ENCODE results near the gene MSH2.
"Not testable (repeated sequence)": the region's sequence is repeated elsewhere in the genome, so short reads cannot be mapped to it uniquely, and the experiment has no call there.

Gene MSH2

DNA sequence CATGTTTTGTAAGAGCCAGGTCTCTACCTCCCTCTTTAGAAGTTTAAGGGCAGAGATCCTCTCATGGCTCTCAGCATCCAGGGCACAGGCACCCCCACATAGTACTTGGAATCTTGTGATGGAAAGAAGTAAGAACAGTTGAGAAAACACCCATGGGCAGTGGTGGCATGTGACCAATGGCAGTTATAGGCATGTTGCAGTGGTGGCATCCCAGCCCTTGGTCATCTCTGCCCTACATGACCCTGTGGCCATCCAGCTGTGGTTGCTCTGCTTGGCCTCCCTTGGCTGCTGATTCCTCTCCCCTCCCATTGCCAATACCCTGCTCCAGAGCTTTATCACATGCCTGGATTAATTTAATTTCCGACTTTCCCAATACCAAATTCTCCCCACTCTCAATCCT lies 13.3 kb upstream of the MSH2 start:
- H3K27me3 Mint-ChIP-seq, result peaks cover 6 to 13% of the 10 kb centered on the region in 2 donors

DNA sequence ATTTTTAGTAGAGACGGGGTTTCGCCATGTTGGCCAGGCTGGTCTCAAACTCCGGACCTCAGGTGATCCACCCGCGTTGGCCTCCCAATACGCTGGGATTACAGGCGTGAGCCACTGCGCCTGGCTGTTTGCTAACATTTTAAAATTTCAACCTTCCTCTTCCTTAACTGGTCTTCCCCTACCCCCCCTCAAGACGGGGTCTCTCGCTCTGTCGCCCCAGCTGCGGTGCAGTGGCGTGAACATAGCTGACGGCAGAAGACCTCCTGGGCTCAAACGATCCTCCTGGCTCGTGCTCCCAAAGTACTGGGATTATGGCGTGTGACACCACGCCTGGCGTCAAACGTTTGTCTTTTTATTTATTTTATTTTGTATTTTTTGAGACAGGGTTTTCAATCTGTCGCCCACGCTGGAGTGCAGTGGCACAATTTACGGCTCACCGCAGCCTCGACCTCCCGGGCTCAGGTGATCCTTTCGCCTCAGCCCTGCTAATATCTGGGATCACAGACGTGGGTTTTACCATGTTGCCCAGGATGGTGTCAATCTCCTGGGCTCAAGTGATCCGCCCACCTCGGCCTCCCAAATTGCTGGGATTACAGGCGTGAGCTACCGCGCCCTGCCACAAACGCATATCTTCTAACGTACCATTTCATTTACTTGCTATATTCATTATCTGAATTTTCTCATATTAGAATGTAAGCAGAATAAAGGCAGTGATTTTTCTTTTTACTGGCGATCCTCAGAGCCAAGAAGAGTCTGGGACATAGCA lies 984 bp upstream of the MSH2 start:
- H3K4me1 Mint-ChIP-seq, result peaks cover 15 to 24% of the 10 kb centered on the region in 2 donors
- peak overlapping the region; percentile 96 for H3K27ac Mint-ChIP-seq
- peak overlapping the region; percentile 96 to 98 for H3K4me3 Mint-ChIP-seq
- H3K9me3 Mint-ChIP-seq, result peaks cover 0 to 1% of the 10 kb centered on the region in 2 donors
- ATAC-seq (replicated peaks) (no peak), DNase-seq (no peak)
- peaks cover 14 to 24% of the 10 kb centered on the region in 2 donors for H3K36me3 Mint-ChIP-seq
- H3K27me3 Mint-ChIP-seq, result no peaks in the 10 kb centered on the region

More for the DNA sequence above, 13.3 kb upstream of the MSH2 start:
- Mint-ChIP-seq H3K4me1 (no peaks in the 10 kb centered on the region), H3K4me3 (no peak overlapping the region), H3K36me3 (no peaks in the 10 kb centered on the region), H3K9me3 (no peaks in the 10 kb centered on the region), H3K27ac (peak overlapping the region; percentile 43)
- DNase-seq, result no peak
- peak in 1 of 2 donors; percentile 31 for ATAC-seq (replicated peaks)

DNA sequence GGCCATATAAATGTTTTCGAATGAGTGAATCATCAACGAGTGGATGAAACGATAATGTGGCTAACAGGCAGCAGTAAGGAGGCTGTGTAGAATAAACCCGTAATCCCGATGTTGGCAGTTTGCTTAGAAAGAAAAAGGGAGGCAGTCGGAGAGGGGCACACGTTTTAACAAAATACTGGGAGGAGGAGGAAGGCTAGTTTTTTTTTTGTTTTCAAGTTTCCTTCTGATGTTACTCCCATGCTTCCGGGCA lies 476 bp upstream of the MSH2 start:
- ATAC-seq (replicated peaks), result peak in 1 of 2 donors; percentile 5
- peak overlapping the region; percentile 96 to 98 for H3K4me3 Mint-ChIP-seq

DNA sequence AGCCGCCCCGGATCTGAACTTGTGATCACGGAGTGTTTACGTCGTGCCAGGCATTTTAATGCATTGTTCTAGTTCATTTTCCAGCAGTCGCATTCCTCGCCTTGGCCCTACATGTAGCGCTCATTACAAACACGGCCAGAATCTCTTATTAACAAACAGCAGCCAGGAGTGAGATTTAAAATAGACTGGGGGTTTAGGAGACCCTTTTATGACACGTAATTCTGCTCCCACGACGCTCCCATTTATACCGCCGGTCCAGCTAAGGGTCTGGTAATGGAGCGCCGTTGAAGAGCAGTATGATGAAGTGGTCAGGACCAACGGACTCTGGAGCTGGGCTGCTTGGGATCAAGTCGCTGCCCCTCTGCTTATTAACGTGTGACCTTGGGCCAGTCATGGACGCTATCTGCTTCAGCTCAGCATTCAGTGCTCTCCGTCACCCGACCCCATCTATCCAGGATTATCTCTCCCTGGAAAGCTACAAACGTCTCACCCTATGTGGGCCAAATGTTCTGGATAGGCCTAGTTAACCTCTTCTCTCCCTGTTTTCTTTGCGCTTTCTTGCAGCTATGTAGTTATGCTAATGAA lies 745 bp downstream of the MSH2 start:
- no peak for ATAC-seq (replicated peaks)
- Mint-ChIP-seq H3K4me3 (peak overlapping the region; percentile 96 to 98), H3K36me3 (peaks cover 25 to 41% of the 10 kb centered on the region in 2 donors), H3K27me3 (no peaks in the 10 kb centered on the region), H3K27ac (peak overlapping the region; percentile 96), H3K9me3 (peaks cover 1 to 8% of the 10 kb centered on the region in 2 donors), H3K4me1 (peaks cover 20 to 32% of the 10 kb centered on the region in 2 donors)
- DNase-seq, result no peak

More for the DNA sequence above, 476 bp upstream of the MSH2 start:
- Mint-ChIP-seq H3K36me3 (peaks cover 16 to 29% of the 10 kb centered on the region in 2 donors), H3K9me3 (peaks cover 1 to 2% of the 10 kb centered on the region in 2 donors), H3K27ac (peak overlapping the region; percentile 96), H3K4me1 (peaks cover 15 to 27% of the 10 kb centered on the region in 2 donors), H3K27me3 (no peaks in the 10 kb centered on the region)
- DNase-seq, result no peak

DNA sequence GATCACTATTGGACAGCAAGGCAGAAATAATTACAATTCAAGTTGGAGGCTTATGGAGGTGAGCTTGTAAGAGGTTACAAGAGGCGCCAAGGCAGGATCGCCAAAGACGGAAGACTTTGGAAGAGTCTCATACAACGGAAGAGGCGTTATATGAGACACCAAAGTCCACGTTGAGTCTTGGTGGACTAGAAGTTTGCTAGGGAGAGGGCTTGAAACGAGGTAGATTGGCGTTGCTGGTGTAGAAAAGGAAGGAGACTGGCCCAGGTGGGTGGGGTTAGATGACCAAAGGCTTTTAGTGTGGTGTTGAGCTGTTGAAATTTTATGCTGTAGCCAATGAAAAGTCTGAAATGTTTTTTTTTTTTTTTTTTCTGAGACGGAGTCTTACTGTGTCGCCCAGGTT lies 1.4 kb downstream of the MSH2 start:
- H3K9me3 Mint-ChIP-seq, result peaks cover 1 to 8% of the 10 kb centered on the region in 2 donors
- DNase-seq, result no peak
- H3K27me3 Mint-ChIP-seq, result no peaks in the 10 kb centered on the region
- H3K4me3 Mint-ChIP-seq, result peak overlapping the region; percentile 96 to 98
- no peak overlapping the region for H3K27ac Mint-ChIP-seq
- no peak for ATAC-seq (replicated peaks)
- peaks cover 28 to 44% of the 10 kb centered on the region in 2 donors for H3K36me3 Mint-ChIP-seq
- H3K4me1 Mint-ChIP-seq, result peaks cover 20 to 32% of the 10 kb centered on the region in 2 donors

DNA sequence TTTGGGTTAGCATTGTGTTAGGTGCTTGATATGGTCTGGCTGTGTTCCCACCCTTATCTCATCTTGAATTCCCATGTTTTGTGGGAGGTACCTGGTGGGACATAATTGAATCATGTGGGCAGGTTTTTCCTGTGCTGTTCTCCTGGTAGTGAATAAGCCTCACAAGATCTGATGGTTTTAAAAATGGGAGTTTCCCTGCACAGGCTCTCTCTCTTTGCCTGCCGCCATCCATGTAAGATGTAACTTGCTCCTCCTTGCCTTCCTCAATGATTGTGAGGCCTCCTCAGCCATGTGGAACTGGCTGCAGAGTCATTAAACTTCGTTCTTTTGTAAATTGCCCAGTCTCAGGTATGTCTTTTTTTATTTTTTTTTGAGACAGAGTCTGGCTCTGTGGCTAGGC lies 2.8 kb downstream of the MSH2 start:
- H3K27ac Mint-ChIP-seq, result no peak overlapping the region
- no peak for DNase-seq
- H3K27me3 Mint-ChIP-seq, result no peaks in the 10 kb centered on the region
- no peak overlapping the region for H3K4me3 Mint-ChIP-seq
- H3K9me3 Mint-ChIP-seq, result peaks cover 1 to 8% of the 10 kb centered on the region in 2 donors
- no peak for ATAC-seq (replicated peaks)
- peaks cover 22 to 32% of the 10 kb centered on the region in 2 donors for H3K4me1 Mint-ChIP-seq
- H3K36me3 Mint-ChIP-seq, result peaks cover 28 to 47% of the 10 kb centered on the region in 2 donors

DNA sequence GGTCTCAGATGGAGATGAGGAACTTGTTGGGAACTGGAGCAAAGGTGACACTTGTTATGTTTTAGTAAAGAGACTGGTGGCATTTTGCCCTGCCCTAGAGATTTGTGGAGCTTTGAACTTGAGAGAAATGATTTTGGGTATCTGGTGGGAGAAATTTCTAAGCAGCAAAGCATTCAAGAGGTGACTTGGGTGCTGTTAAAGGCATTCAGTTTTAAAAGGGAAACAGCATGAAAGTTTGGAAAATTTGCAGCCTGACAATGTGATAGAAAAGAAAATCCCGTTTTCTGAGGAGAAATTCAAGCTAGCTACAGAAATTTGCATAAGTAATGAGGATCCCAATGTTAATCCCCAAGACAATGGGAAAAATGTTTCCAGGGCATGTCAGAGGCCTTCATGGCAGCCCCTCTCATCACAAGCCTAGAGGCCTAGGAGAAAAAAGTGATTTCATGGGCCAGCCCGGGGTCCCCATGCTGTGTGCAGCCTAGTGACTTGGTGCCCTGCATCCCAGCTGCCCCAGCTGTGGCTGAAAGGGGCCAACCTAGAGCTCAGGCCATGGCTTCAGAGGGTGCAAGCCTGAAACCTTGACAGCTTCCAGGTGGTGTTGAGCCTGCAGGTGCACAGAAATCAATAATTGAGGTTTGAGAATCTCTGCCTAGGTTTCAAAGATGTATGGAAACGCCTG lies 3.8 kb downstream of the MSH2 start:
- not testable (repeated sequence) for H3K9me3 Mint-ChIP-seq, H3K4me3 Mint-ChIP-seq

DNA sequence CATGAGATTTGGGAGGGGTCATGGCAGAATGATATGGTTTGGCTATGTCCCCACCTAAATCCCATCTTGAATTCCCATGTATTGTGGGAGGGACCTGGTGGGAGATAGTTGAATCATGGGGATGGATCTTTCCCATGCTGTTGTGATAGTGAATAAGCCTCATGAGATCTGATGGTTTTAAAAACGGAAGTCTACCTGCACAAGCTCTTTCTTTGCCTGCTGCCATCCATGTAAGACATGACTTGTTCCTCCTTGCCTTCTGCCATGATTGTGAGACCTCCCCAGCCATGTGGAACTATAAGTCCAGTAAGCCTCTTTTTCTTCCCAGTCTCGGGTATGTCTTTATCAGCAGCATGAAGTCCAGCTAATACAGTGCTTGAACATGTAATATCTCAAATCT lies 5.0 kb downstream of the MSH2 start:
- H3K27ac Mint-ChIP-seq, result not testable (repeated sequence)

More for the DNA sequence above, 3.8 kb downstream of the MSH2 start:
- Mint-ChIP-seq H3K36me3 (peaks cover 28 to 47% of the 10 kb centered on the region in 2 donors), H3K4me1 (peaks cover 22 to 32% of the 10 kb centered on the region in 2 donors)
- not testable (repeated sequence) for H3K27ac Mint-ChIP-seq; DNase-seq; ATAC-seq (replicated peaks); H3K27me3 Mint-ChIP-seq

DNA sequence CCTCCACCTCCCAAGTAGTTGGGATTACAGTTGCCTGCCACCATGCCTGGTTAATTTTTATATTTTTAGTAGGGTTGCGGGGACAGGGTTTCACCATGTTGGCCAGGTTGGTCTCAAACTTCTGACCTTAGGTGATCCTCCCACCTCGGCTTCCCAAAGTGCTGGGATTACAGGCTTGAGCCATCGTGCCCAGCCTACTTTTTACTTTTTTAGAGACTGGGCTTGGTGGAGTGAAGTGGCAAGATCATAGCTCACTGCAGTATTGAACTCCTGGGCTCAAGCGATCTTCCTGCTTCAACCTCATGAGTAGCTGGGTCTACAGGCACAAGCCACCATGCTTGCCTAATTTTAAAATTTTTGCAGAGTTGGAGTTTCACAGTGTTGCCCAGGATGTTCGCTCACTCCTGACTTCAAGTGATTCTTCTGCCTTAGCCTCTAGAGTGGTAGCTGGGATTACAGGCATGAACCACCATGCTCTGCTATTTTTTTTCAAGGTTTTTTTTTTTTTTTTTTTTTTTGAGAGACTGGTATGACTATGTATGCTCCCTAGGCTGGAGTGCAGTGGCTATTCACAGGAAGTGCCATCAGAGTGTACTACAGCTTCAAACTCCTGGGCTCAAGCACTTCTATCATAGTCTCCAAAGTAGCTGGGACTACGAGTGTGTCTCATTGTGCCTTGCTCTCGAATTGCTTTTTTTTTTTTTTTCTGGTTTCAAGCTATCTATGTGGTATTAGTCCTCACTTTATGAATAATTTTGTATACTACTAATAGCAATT lies 11.9 kb downstream of the MSH2 start:
- Mint-ChIP-seq H3K4me3 (no peak overlapping the region), H3K27ac (no peak overlapping the region)
- no peak for DNase-seq

More for the DNA sequence above, 5.0 kb downstream of the MSH2 start:
- peaks cover 29 to 45% of the 10 kb centered on the region in 2 donors for H3K36me3 Mint-ChIP-seq
- DNase-seq; H3K4me3 Mint-ChIP-seq; H3K9me3 Mint-ChIP-seq; H3K27me3 Mint-ChIP-seq; ATAC-seq (replicated peaks): not testable (repeated sequence)
- H3K4me1 Mint-ChIP-seq, result peaks cover 16 to 25% of the 10 kb centered on the region in 2 donors

DNA sequence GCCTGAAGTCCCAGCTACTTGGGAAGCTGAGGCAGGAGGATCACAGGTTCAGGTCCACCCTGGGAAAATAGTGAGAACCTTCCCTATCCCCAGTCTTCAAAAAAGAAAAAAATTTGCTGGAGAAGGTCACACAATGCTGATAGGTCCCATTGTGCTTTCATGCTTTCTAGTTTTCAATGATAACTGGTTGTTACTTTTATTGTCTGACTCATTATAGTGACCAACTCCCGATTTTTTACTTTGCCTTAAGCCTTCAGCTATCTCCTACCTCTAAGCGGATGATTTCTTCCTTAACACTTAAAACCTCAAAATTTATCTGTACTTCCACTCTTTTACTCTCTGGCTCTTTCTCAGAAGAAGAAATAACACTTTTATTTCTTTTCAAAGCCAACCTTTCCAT lies 17.3 kb downstream of the MSH2 start:
- H3K27me3 Mint-ChIP-seq, result no peaks in the 10 kb centered on the region
- no peaks in the 10 kb centered on the region for H3K9me3 Mint-ChIP-seq
- no peak overlapping the region for H3K27ac Mint-ChIP-seq
- DNase-seq, result no peak
- H3K4me3 Mint-ChIP-seq, result no peak overlapping the region
- no peaks in the 10 kb centered on the region for H3K4me1 Mint-ChIP-seq
- H3K36me3 Mint-ChIP-seq, result peaks cover 33 to 35% of the 10 kb centered on the region in 2 donors
- no peak for ATAC-seq (replicated peaks)

More for the DNA sequence above, 11.9 kb downstream of the MSH2 start:
- Mint-ChIP-seq H3K4me1 (peaks cover 0 to 2% of the 10 kb centered on the region in 2 donors), H3K27me3 (no peaks in the 10 kb centered on the region), H3K36me3 (peaks cover 28 to 35% of the 10 kb centered on the region in 2 donors), H3K9me3 (no peaks in the 10 kb centered on the region)
- no peak for ATAC-seq (replicated peaks)

DNA sequence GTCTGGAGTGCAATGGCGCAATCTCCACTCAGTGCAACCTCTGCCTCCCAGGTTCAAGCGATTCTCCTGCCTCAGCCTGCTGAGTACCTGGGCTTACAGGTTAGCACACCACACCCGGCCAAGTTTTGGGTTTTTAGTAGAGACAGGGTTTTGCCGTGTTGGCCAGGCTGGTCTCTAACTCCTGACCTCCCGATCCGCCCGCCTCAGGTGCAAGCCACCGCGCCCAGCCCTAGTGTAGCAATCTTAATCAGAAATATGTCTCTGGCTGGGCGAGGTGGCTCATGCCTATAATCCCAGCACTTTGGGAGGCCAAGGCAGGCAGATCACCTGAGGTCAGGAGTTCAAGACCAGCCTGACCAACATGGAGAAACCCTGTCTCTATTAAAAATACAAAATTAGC lies 17.7 kb downstream of the MSH2 start:
- peaks cover 31 to 35% of the 10 kb centered on the region in 2 donors for H3K36me3 Mint-ChIP-seq

DNA sequence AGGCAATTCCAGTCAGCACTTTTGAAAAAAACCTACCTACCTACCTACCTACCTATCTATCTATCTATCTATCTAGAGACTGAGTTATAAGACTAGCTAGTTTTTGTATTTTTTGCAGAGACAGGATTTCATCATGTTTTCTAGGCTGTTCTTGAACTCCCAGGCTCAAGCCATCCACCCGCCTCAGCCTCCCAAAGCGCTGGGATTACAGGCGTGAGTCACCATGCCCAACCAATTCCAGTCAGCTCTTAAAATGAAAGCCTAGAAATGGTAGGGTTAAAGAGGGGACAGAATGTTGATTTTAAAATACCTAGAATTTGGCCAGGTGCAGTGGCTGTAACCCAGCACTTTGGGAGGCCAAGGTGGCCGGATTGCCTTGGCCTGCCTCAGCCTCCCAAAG lies 19.1 kb downstream of the MSH2 start:
- H3K36me3 Mint-ChIP-seq, result peaks cover 25 to 28% of the 10 kb centered on the region in 2 donors

More for the DNA sequence above, 17.7 kb downstream of the MSH2 start:
- not testable (repeated sequence) for H3K27ac Mint-ChIP-seq; H3K27me3 Mint-ChIP-seq; H3K4me3 Mint-ChIP-seq; ATAC-seq (replicated peaks); DNase-seq; H3K9me3 Mint-ChIP-seq; H3K4me1 Mint-ChIP-seq

DNA sequence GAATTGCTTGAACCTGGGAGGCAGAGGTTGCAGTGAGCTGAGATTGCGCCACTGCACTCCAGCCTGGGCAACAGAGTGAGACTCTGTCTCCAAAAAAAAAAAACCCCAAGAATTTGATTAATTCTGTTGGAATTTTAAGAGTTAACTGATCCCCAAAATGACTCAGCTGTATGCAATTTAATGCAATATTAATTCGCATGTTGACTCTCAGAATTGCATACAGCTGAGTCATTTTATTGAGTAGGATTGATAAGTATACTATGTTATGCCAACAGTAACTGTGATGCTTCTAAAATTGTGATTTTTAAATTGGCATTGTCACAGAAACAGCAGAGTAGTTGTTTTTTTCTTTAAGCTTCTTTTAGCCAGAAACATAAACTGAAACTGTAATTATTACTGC lies 19.6 kb downstream of the MSH2 start:
- DNase-seq (no peak), ATAC-seq (replicated peaks) (no peak)
- Mint-ChIP-seq H3K36me3 (peaks cover 20 to 26% of the 10 kb centered on the region in 2 donors), H3K27ac (no peak overlapping the region), H3K4me3 (no peak overlapping the region), H3K27me3 (no peaks in the 10 kb centered on the region), H3K9me3 (no peaks in the 10 kb centered on the region), H3K4me1 (no peaks in the 10 kb centered on the region)

More for the DNA sequence above, 19.1 kb downstream of the MSH2 start:
- no peak overlapping the region for H3K27ac Mint-ChIP-seq
- H3K27me3 Mint-ChIP-seq, result no peaks in the 10 kb centered on the region
- DNase-seq (no peak), ATAC-seq (replicated peaks) (no peak)
- no peaks in the 10 kb centered on the region for H3K9me3 Mint-ChIP-seq
- H3K4me1 Mint-ChIP-seq, result no peaks in the 10 kb centered on the region
- H3K4me3 Mint-ChIP-seq, result no peak overlapping the region

DNA sequence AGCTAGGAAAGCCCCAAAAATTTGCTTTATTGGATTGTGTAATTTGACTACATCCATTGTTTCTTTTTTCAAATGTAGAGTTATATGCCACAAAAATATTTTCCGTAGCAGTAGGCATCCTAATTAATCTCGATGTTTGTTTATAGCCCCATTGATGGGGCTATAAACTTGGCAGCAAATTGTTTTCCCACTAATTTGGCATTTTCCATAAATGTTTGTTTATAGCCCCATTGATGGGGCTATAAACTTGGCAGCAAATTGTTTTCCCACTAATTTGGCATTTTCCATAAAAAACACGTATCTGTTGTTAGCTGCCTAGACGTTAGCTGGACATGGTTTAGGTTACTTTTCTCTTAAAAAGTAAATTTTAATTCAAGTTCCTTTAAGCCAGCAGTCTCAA lies 23.8 kb downstream of the MSH2 start:
- no peaks in the 10 kb centered on the region for H3K27me3 Mint-ChIP-seq
- no peak for DNase-seq
- no peak overlapping the region for H3K27ac Mint-ChIP-seq
- no peak for ATAC-seq (replicated peaks)
- no peaks in the 10 kb centered on the region for H3K9me3 Mint-ChIP-seq
- no peak overlapping the region for H3K4me3 Mint-ChIP-seq
- H3K4me1 Mint-ChIP-seq, result no peaks in the 10 kb centered on the region
- H3K36me3 Mint-ChIP-seq, result peaks cover 22 to 32% of the 10 kb centered on the region in 2 donors
